SJSA1 (cell line): ENCODE data around the gene SERHL2. TPM values are rescaled to one million over a fixed set of nuclear protein-coding genes. Genes with fewer than 3 reads are reported as not detected.

Source experiments
- total RNA-seq: library from RNA; depleted of rRNA; stranded (reverse); fragments of >200 nt; shearing (Covaris generic); gene quantifications from 2 replicates; pipeline ENCODE4 v1.2.3, GENCODE V29; 2014; rRNA removed

SERHL2 gene
- total RNA-seq, 1 experiment from 2014 or later, result 2.9 TPM

Other genes with a start within 250 kb of the SERHL2 start
- not detected in 2 replicates for gene NFAM1, start 121.6 kb upstream of the SERHL2 start, total RNA-seq
- gene RRP7A, start 34.2 kb upstream of the SERHL2 start, total RNA-seq, result 40.2 and 43.4 TPM in 2 replicates
- gene POLDIP3, start 60.9 kb downstream of the SERHL2 start, total RNA-seq, result 33.3 and 34.6 TPM in 2 replicates
- not detected in 2 replicates for gene ATP5MGL, start 86.6 kb downstream of the SERHL2 start, total RNA-seq
- gene CYB5R3, start 95.4 kb downstream of the SERHL2 start, total RNA-seq, result 91.3 and 149 TPM in 2 replicates
- 11.2 and 12.3 TPM in 2 replicates for gene A4GALT, start 166.9 kb downstream of the SERHL2 start, total RNA-seq